H1 (cell line): ENCODE data around the gene UGT1A8. TPM values are rescaled to one million over a fixed set of nuclear protein-coding genes. Genes with fewer than 3 reads are reported as not detected.
"Not testable (repeated sequence)": the region's sequence is repeated elsewhere in the genome, so short reads cannot be mapped to it uniquely, and the experiment has no call there.

ENCODE experiments used
- CTCF ChIA-PET: fragments of 300-600 bp; sonication (Branson Sonifier 250); formaldehyde crosslinking; loops from one replicate; lab custom pipeline; 2021; ENCODE audit not compliant: partially characterized antibody; lab: Charles Lee
- POLR2A ChIA-PET: fragments of 300-600 bp; sonication (Branson Sonifier 250); formaldehyde crosslinking; loops from one replicate; lab custom pipeline; 2021; ENCODE audit warnings: inconsistent platforms; ENCODE audit not compliant: partially characterized antibody; lab: Charles Lee
- DNase-seq, 2 experiments: peaks; one replicate each; pipeline versions ENCODE4 v3.0.0 to v3.0.0-alpha.2; 2010 to 2022; ENCODE audit warnings: low spot score in 2 of 2, low read depth in 1 of 2, mixed read lengths in 1 of 2
- FAIRE-seq: peaks from 2 replicates; lab custom pipeline; 2011; peaks lifted over from hg19 to GRCh38; lab: Jason Lieb, UNC
- H2AFZ ChIP-seq: 2 replicates; pipeline ENCODE4 v1.8.1; 2012; ENCODE audit warnings: low read length, inconsistent platforms
- H2AK5ac ChIP-seq: 2 replicates; pipeline ENCODE4 v1.6.1; 2013; ENCODE audit warnings: low read depth, low read length
- H2BK120ac ChIP-seq: replicated peaks from 2 replicates; pipeline ENCODE3; 2013; ENCODE audit warnings: low read depth, low read length, inconsistent platforms
- H2BK12ac ChIP-seq: 2 replicates; pipeline ENCODE4 v1.6.1; 2013; ENCODE audit warnings: low read depth, low read length
- H2BK15ac ChIP-seq: 2 replicates; pipeline ENCODE4 v1.6.1; 2013; ENCODE audit warnings: low read length
- H2BK20ac ChIP-seq: 2 replicates; pipeline ENCODE4 v1.6.1; 2013; ENCODE audit warnings: low read length
- H2BK5ac ChIP-seq: 2 replicates; pipeline ENCODE4 v1.6.1; 2013; ENCODE audit warnings: low read depth, low read length
- H3K14ac ChIP-seq: 2 replicates; pipeline ENCODE4 v1.6.1; 2013; ENCODE audit warnings: inconsistent platforms; ENCODE audit not compliant: insufficient read length
- H3K18ac ChIP-seq: 2 replicates; pipeline ENCODE4 v1.6.1; 2013; ENCODE audit warnings: low read length; ENCODE audit errors: extremely low read depth
- H3K23ac ChIP-seq: 2 replicates; pipeline ENCODE4 v1.6.1; 2013; ENCODE audit warnings: inconsistent platforms; ENCODE audit not compliant: insufficient read length
- H3K23me2 ChIP-seq: 2 replicates; pipeline ENCODE4 v1.6.1; 2013; ENCODE audit warnings: low read depth, low read length
- H3K27ac ChIP-seq: 2 replicates; pipeline ENCODE4 v1.6.1; 2011; ENCODE audit warnings: low read depth, low read length, inconsistent platforms
- H3K27me3 ChIP-seq, 4 experiments: replicated peaks in 1 of 4; 1 replicate in 1 of 4; 2 replicates in 3 of 4; pipeline versions ENCODE4 v1.6.1 to v1.8.1; 2011 to 2013; ENCODE audit warnings: low read length in 3 of 4, mild to moderate bottlenecking in 3 of 4, inconsistent platforms in 2 of 4, mixed read lengths in 2 of 4, moderate library complexity in 1 of 4; ENCODE audit not compliant: control insufficient read depth in 3 of 4, insufficient read depth in 3 of 4; ENCODE audit errors: extremely low read depth in 1 of 4
- H3K36me3 ChIP-seq, 4 experiments: 2 replicates each; pipeline versions ENCODE4 v1.6.1 to v1.8.1; 2011 to 2013; ENCODE audit warnings: mild to moderate bottlenecking in 4 of 4, low read length in 3 of 4, moderate library complexity in 2 of 4, control low read depth in 1 of 4, inconsistent platforms in 1 of 4; ENCODE audit not compliant: insufficient read depth in 4 of 4, control insufficient read depth in 2 of 4
- H3K4ac ChIP-seq: replicated peaks from 2 replicates; pipeline ENCODE3; 2013; ENCODE audit warnings: low read length, low read depth, mixed read lengths, inconsistent platforms; ENCODE audit not compliant: insufficient read length
- H3K4me1 ChIP-seq, 4 experiments: replicated peaks in 1 of 4; 1 replicate in 1 of 4; 2 replicates in 3 of 4; pipeline versions ENCODE4 v1.6.1 to v1.8.1; 2011 to 2013; ENCODE audit warnings: low read length in 3 of 4, inconsistent platforms in 2 of 4, mixed read lengths in 1 of 4; ENCODE audit not compliant: insufficient read depth in 4 of 4, control insufficient read depth in 3 of 4
- H3K4me2 ChIP-seq, 2 experiments: 2 replicates each; pipeline versions ENCODE4 v1.6.1 to v1.8.1; 2011 to 2013; ENCODE audit warnings: low read depth in 2 of 2, low read length in 2 of 2, control low read depth in 1 of 2, inconsistent platforms in 1 of 2, mild to moderate bottlenecking in 1 of 2; ENCODE audit not compliant: insufficient read depth in 1 of 2
- H3K4me3 ChIP-seq, 4 experiments: fragments of 200-600, 300-600 bp in 1 of 4; sonication (generic), shearing (Covaris generic), sonication (Bioruptor Twin) in 1 of 4; 2 replicates each; pipeline versions ENCODE4 v1.5.1 to v1.8.1; 2011 to 2016; ENCODE audit warnings: low read length in 4 of 4, low read depth in 3 of 4, control low read depth in 2 of 4, inconsistent platforms in 2 of 4, mild to moderate bottlenecking in 2 of 4, mixed read lengths in 1 of 4, moderate library complexity in 1 of 4; ENCODE audit not compliant: insufficient read depth in 2 of 4; ENCODE audit errors: extremely low read depth in 1 of 4
- H3K56ac ChIP-seq: replicated peaks from 2 replicates; pipeline ENCODE3; 2013; ENCODE audit warnings: low read depth, mild to moderate bottlenecking, mixed read lengths, low read length, inconsistent platforms; ENCODE audit not compliant: insufficient read length
- H3K79me1 ChIP-seq: 2 replicates; pipeline ENCODE4 v1.6.1; 2013; ENCODE audit warnings: low read depth, low read length, control low read depth
- H3K79me2 ChIP-seq, 2 experiments: 2 replicates each; pipeline versions ENCODE4 v1.6.1 to v1.8.1; 2012 to 2013; ENCODE audit warnings: low read length in 2 of 2, mild to moderate bottlenecking in 2 of 2, inconsistent platforms in 1 of 2; ENCODE audit not compliant: insufficient read depth in 2 of 2, control insufficient read depth in 1 of 2
- H3K9ac ChIP-seq, 4 experiments: replicated peaks in 1 of 4; 1 replicate in 1 of 4; 2 replicates in 3 of 4; pipeline versions ENCODE4 v1.6.1 to v1.8.1; 2011 to 2013; ENCODE audit warnings: low read depth in 3 of 4, low read length in 3 of 4, control low read depth in 2 of 4, mild to moderate bottlenecking in 2 of 4, moderate library complexity in 2 of 4, inconsistent platforms in 1 of 4; ENCODE audit errors: extremely low read depth in 1 of 4
- H3K9me3 ChIP-seq, 2 experiments: 2 replicates each; pipeline versions ENCODE4 v1.6.1 to v1.8.1; 2012 to 2013; ENCODE audit warnings: mild to moderate bottlenecking in 2 of 2, moderate library complexity in 2 of 2, control low read depth in 1 of 2, inconsistent platforms in 1 of 2, low read depth in 1 of 2, low read length in 1 of 2, mixed read lengths in 1 of 2; ENCODE audit not compliant: insufficient read depth in 2 of 2
- H4K20me1 ChIP-seq, 2 experiments: replicated peaks in 1 of 2; 2 replicates each; pipeline versions ENCODE3 to v1.8.1; 2011 to 2013; ENCODE audit warnings: inconsistent platforms in 2 of 2, low read length in 2 of 2, mild to moderate bottlenecking in 1 of 2; ENCODE audit not compliant: insufficient read depth in 2 of 2, control insufficient read depth in 1 of 2
- H4K5ac ChIP-seq: 2 replicates; pipeline ENCODE4 v1.6.1; 2013; ENCODE audit warnings: low read length, low read depth, mixed read lengths, inconsistent platforms; ENCODE audit not compliant: insufficient read length
- H4K8ac ChIP-seq: 2 replicates; pipeline ENCODE4 v1.8.0; 2013; ENCODE audit warnings: mild to moderate bottlenecking, moderate library complexity, low read length, inconsistent platforms; ENCODE audit not compliant: insufficient read depth; ENCODE audit errors: extremely low read depth
- H4K91ac ChIP-seq: replicated peaks from 2 replicates; pipeline ENCODE3; 2013; ENCODE audit warnings: low read length, mixed read lengths, inconsistent platforms; ENCODE audit not compliant: insufficient read length
- WGBS, 2 experiments: shearing (Covaris generic) in 1 of 2; methylation state at CpG; one replicate each; pipeline versions ENCODE4 v1.1.6 to v1.1.7; 2013 to 2015; ENCODE audit warnings: low lambda C conversion rate in 2 of 2, mixed read lengths in 2 of 2, inconsistent platforms in 1 of 2, low coverage in 1 of 2, missing lambda C conversion rate in 1 of 2; ENCODE audit not compliant: insufficient replicate concordance in 2 of 2, insufficient coverage in 1 of 2, insufficient read length in 1 of 2; ENCODE audit errors: extremely low coverage in 1 of 2, missing lambda C conversion rate in 1 of 2; 5-methylcytosine and 5-hydroxymethylcytosine counted together
- polyA plus RNA-seq, 7 experiments: library from polyadenylated mRNA; depleted of rRNA in 3 of 7; stranded (reverse) in 5 of 7; unstranded in 2 of 7; fragments of >200 nt in 5 of 7; fragments of 200-250 nt in 2 of 7; gene quantifications; 1 replicate in 5 of 7; 2 replicates in 1 of 7; 4 replicates in 1 of 7; pipeline versions ENCODE4 v1.2.1 to v1.2.3, GENCODE V29; 2011 to 2013; ENCODE audit warnings: missing spikeins in 2 of 7, mixed read lengths in 2 of 7
- total RNA-seq: library from RNA; stranded (reverse); fragmentation: NEBNext Ultra II Directional; extraction: Animal tissue kit (Norgen Biotek cat#: 25700); gene quantifications from 2 replicates; pipeline ENCODE4 v1.2.1, GENCODE V29; 2021

The UGT1A8 gene
- total and polyA plus RNA-seq, 2 of the 8 experiments (the other 6 are each of a cell fraction or from before 2014, with no cell fraction given): not detected

GRCh38 chr2:233636306-233636705, 18.9 kb downstream of the UGT1A8 start, which contains the start of gene UGT1A10:
TSS of gene UGT1A10 (plus strand) at chr2:233636448. CDS start at chr2:233636523, 75 bp downstream.
- H2AFZ ChIP-seq, H3K4me1 ChIP-seq, H4K20me1 ChIP-seq, H4K8ac ChIP-seq, H3K56ac ChIP-seq, FAIRE-seq, H2BK120ac ChIP-seq, H3K4ac ChIP-seq, H3K27me3 ChIP-seq, H4K5ac ChIP-seq, H3K79me2 ChIP-seq, H3K27ac ChIP-seq, H3K18ac ChIP-seq, H2BK20ac ChIP-seq, H3K23ac ChIP-seq, H3K14ac ChIP-seq, DNase-seq, H3K23me2 ChIP-seq, H2BK5ac ChIP-seq, POLR2A ChIA-PET, CTCF ChIA-PET, H4K91ac ChIP-seq, H2AK5ac ChIP-seq, H3K9ac ChIP-seq, H3K9me3 ChIP-seq, H3K36me3 ChIP-seq, H2BK15ac ChIP-seq, H3K79me1 ChIP-seq, H3K4me3 ChIP-seq, H3K4me2 ChIP-seq, H2BK12ac ChIP-seq: not testable (repeated sequence)
- WGBS, 2 experiments: 90% methylated on average over 10 of the region's 10 CpGs; no CpG with 5 or more reads in 1 of the 2 experiments
